Mesenchymal stem cell (in vitro differentiated cells and primary cell): ENCODE measurements around the gene B3GAT1.

ENCODE experiments used
- DNase-seq: peaks from one replicate; pipeline ENCODE4 v3.0.0-alpha.2; 2013
- H2AFZ ChIP-seq: one replicate; pipeline ENCODE4 v1.6.1; 2013; ENCODE audit warnings: low read depth, mild to moderate bottlenecking, control low read depth, inconsistent platforms, low read length, moderate library complexity
- H2AK5ac ChIP-seq: 2 replicates; pipeline ENCODE4 v1.6.1; 2013; ENCODE audit warnings: low read length, moderate library complexity, mild to moderate bottlenecking, inconsistent platforms; ENCODE audit not compliant: severe bottlenecking
- H2BK120ac ChIP-seq: one replicate; pipeline ENCODE4 v1.6.1; 2013; ENCODE audit warnings: low read depth, mild to moderate bottlenecking, inconsistent platforms, low read length, moderate library complexity
- H2BK12ac ChIP-seq, 2 experiments: one replicate each; pipeline ENCODE4 v1.6.1; 2013; ENCODE audit warnings: inconsistent platforms in 2 of 2, low read length in 2 of 2, mild to moderate bottlenecking in 2 of 2, moderate library complexity in 2 of 2, control low read depth in 1 of 2
- H2BK15ac ChIP-seq: one replicate; pipeline ENCODE4 v1.6.1; 2013; ENCODE audit warnings: mild to moderate bottlenecking, low read depth, inconsistent platforms; ENCODE audit not compliant: poor library complexity, severe bottlenecking
- H2BK5ac ChIP-seq: 2 replicates; pipeline ENCODE4 v1.6.1; 2013; ENCODE audit warnings: low read depth, mild to moderate bottlenecking, low read length, control low read depth, inconsistent platforms; ENCODE audit not compliant: poor library complexity, severe bottlenecking
- H3K14ac ChIP-seq, 2 experiments: one replicate each; pipeline ENCODE4 v1.6.1; 2013; ENCODE audit warnings: inconsistent platforms in 2 of 2, low read length in 2 of 2, control low read depth in 1 of 2, mild to moderate bottlenecking in 1 of 2, moderate library complexity in 1 of 2
- H3K18ac ChIP-seq, 2 experiments: one replicate each; pipeline ENCODE4 v1.6.1; 2013; ENCODE audit warnings: inconsistent platforms in 2 of 2, low read length in 2 of 2, control low read depth in 1 of 2, low read depth in 1 of 2, mild to moderate bottlenecking in 1 of 2
- H3K23ac ChIP-seq, 2 experiments: one replicate each; pipeline ENCODE4 v1.6.1; 2013; ENCODE audit warnings: inconsistent platforms in 2 of 2, low read length in 2 of 2, mild to moderate bottlenecking in 2 of 2, moderate library complexity in 2 of 2, control low read depth in 1 of 2
- H3K27ac ChIP-seq: 2 replicates; pipeline ENCODE4 v1.5.1; 2013; ENCODE audit warnings: mild to moderate bottlenecking, moderate library complexity, low read length, control low read depth, inconsistent platforms; ENCODE audit not compliant: poor library complexity, severe bottlenecking
- H3K27me3 ChIP-seq, 2 experiments: 2 replicates each; pipeline versions ENCODE4 v1.6.1 to v1.7.0; 2013; ENCODE audit warnings: low read length in 2 of 2, mild to moderate bottlenecking in 2 of 2, moderate library complexity in 2 of 2, control low read depth in 1 of 2, inconsistent platforms in 1 of 2; ENCODE audit not compliant: control insufficient read depth in 1 of 2, insufficient read depth in 1 of 2
- H3K36me3 ChIP-seq, 2 experiments: 2 replicates each; pipeline versions ENCODE4 v1.6.1 to v1.7.0; 2013; ENCODE audit warnings: low read length in 2 of 2, control low read depth in 1 of 2, inconsistent platforms in 1 of 2, low read depth in 1 of 2, mild to moderate bottlenecking in 1 of 2; ENCODE audit not compliant: insufficient read depth in 2 of 2, control insufficient read depth in 1 of 2
- H3K4ac ChIP-seq, 2 experiments: one replicate each; pipeline ENCODE4 v1.6.1; 2013; ENCODE audit warnings: inconsistent platforms in 2 of 2, low read length in 2 of 2, mild to moderate bottlenecking in 2 of 2, moderate library complexity in 2 of 2, control low read depth in 1 of 2, low read depth in 1 of 2
- H3K4me1 ChIP-seq: 2 replicates; pipeline ENCODE4 v1.6.1; 2013; ENCODE audit warnings: low read depth, low read length, control low read depth; ENCODE audit not compliant: control insufficient read depth, insufficient read depth
- H3K4me2 ChIP-seq: 2 replicates; pipeline ENCODE4 v1.6.1; 2013; ENCODE audit warnings: low read length, mild to moderate bottlenecking, inconsistent platforms; ENCODE audit not compliant: poor library complexity, severe bottlenecking
- H3K4me3 ChIP-seq, 2 experiments: 2 replicates each; pipeline versions ENCODE4 v1.5.1 to v1.7.0; 2013; ENCODE audit warnings: low read length in 2 of 2, mild to moderate bottlenecking in 2 of 2, control low read depth in 1 of 2, low read depth in 1 of 2; ENCODE audit not compliant: insufficient read depth in 1 of 2
- H3K79me1 ChIP-seq: replicated peaks from 2 replicates; pipeline ENCODE4 v1.6.1; 2013; ENCODE audit warnings: mild to moderate bottlenecking, control low read depth, low read length, inconsistent platforms; ENCODE audit not compliant: poor library complexity, severe bottlenecking
- H3K9ac ChIP-seq: 2 replicates; pipeline ENCODE4 v1.7.0; 2013; ENCODE audit warnings: mild to moderate bottlenecking, low read length, moderate library complexity
- H3K9me3 ChIP-seq: 2 replicates; pipeline ENCODE4 v1.7.0; 2013; ENCODE audit warnings: mild to moderate bottlenecking, low read length; ENCODE audit not compliant: control insufficient read depth
- H4K8ac ChIP-seq: one replicate; pipeline ENCODE4 v1.6.1; 2013; ENCODE audit warnings: inconsistent platforms, mild to moderate bottlenecking, low read length, moderate library complexity
- H4K91ac ChIP-seq: one replicate; pipeline ENCODE4 v1.6.1; 2013; ENCODE audit warnings: mild to moderate bottlenecking, low read length, inconsistent platforms
- WGBS: methylation state at CpG from one replicate; pipeline ENCODE4 v1.1.7; 2013; ENCODE audit warnings: mixed read lengths; 5-methylcytosine and 5-hydroxymethylcytosine counted together

The B3GAT1 gene

DNA sequence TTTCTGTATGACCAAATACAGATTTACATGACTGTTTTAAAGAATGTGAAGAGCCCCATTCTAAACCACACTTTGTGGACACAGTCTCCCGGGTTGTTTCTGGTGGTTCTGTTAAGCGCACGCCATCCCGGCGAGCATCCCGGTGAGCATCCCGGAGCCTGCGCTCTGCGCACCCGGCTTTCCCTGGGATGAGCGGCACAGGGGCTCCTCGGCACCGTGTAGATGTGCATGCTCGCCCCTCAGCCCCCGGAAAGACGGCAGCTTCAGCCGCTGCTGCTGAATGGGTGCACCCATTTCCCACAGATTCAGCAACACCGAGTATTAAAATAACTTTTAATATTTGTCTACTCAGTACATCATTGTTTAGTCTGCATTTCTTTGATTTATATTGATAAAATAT, 44.3 kb downstream of the B3GAT1 start:
- Histone ChIP-seq H3K27me3 (peaks cover 0 to 15% of the 10 kb centered on the region in 2 experiments), H3K4me2 (no peak overlapping the region), H2BK12ac (no peak overlapping the region), H3K9me3 (no peaks in the 10 kb centered on the region), H2BK5ac (no peak overlapping the region), H3K27ac (no peak overlapping the region), H3K79me1 (no peaks in the 10 kb centered on the region), H2AFZ (no peak overlapping the region), H4K91ac (no peak overlapping the region), H3K36me3 (peaks cover 0 to 3% of the 10 kb centered on the region in 2 experiments), H3K9ac (no peak overlapping the region), H2BK120ac (no peak overlapping the region), H3K4me1 (no peaks in the 10 kb centered on the region), H3K18ac (no peak overlapping the region), H3K14ac (no peak overlapping the region), H2AK5ac (no peak overlapping the region), H4K8ac (no peak overlapping the region), H3K4me3 (no peak overlapping the region), H2BK15ac (no peak overlapping the region), H3K23ac (no peak overlapping the region), H3K4ac (no peak overlapping the region)
- no peak for DNase-seq
- 86% methylated on average over 17 of the region's 18 CpGs for WGBS

DNA sequence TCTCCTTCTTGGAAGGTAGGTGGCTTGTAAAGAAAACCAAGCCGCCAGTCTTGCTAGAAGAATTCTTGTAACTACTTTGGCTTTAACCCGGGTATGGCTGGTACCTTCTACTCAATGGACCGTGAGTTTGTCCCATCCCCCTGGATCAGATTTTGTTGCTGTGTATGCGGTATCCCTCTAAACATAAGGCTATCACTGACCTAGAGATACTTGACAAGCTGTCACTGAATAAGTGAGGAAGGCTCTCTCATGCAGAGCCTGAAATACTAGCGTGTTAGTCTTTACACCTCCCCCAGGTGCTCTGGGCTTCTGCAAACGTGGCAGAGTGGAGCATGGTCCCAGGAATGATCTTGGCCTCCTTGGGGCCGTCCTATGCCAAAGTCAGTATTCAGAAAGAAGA, 45.8 kb downstream of the B3GAT1 start:
- Histone ChIP-seq H2BK120ac (no peak overlapping the region), H2BK15ac (no peak overlapping the region), H3K4me1 (no peaks in the 10 kb centered on the region), H4K91ac (no peak overlapping the region), H3K4me3 (no peak overlapping the region), H3K27ac (no peak overlapping the region), H2AK5ac (no peak overlapping the region), H3K14ac (no peak overlapping the region), H3K27me3 (peaks cover 0 to 22% of the 10 kb centered on the region in 2 experiments), H3K23ac (no peak overlapping the region), H2AFZ (no peak overlapping the region), H3K79me1 (no peaks in the 10 kb centered on the region), H3K4me2 (no peak overlapping the region), H2BK12ac (no peak overlapping the region), H3K9ac (no peak overlapping the region), H3K9me3 (no peaks in the 10 kb centered on the region), H3K4ac (no peak overlapping the region), H4K8ac (no peak overlapping the region), H2BK5ac (no peak overlapping the region), H3K18ac (no peak overlapping the region), H3K36me3 (peaks cover 0 to 3% of the 10 kb centered on the region in 2 experiments)
- WGBS = 70% methylated on average over 7 of the region's 7 CpGs
- DNase-seq = no peak

DNA sequence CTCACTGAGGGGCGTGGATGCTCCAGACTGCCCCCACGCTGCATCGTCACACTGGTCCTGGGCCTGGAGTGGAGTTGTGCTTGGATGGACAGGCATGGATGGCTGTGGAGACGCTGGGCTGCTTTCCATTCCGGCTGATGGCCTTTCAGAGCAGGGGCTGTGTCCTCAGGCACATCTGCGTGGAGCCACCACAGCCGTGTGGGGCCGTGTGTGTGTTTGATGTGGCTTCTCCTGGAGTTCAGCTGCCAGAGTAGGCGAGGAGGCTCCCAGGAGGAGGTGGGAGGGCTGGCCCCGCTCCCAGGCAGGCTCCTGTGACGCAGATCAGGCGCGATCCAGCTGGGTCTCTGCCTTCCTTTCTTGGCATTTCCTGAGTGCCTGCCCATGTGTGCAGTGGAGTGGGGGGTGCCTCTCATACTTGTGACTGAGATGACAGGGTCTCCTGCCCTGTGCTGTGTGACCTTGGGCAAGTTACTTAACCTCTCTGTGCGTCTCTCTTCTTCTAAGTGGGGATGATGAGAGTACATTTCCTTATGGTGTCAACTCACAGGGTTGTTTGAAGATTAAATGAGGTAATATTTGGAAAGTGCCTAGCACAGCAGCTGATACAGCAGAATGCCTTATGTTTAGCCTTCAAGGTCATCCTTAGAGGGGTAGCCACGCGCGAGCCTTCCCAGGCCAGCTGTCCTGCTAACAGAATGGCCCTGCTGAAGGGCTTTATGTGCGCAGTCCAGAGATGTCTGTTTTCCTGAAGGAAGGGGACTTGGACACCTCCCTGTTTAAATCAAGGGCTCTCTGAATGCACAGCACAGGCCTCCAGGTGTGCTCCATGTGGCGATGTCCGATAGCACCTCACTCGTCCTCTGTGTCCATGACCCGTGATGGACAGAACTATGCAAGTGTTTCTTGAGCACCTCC, 46.8 kb downstream of the B3GAT1 start:
- Histone ChIP-seq H2BK15ac (no peak overlapping the region), H3K18ac (no peak overlapping the region), H3K14ac (peak overlapping the region in 1 of 2 experiments; percentile 12), H3K36me3 (peaks cover 0 to 3% of the 10 kb centered on the region in 2 experiments), H4K8ac (no peak overlapping the region), H3K9me3 (no peaks in the 10 kb centered on the region), H2BK12ac (no peak overlapping the region), H2AK5ac (no peak overlapping the region), H3K4me2 (no peak overlapping the region), H3K27ac (no peak overlapping the region), H4K91ac (no peak overlapping the region), H3K4me1 (no peaks in the 10 kb centered on the region), H3K9ac (no peak overlapping the region), H2BK120ac (no peak overlapping the region), H3K4ac (no peak overlapping the region), H2BK5ac (no peak overlapping the region), H3K4me3 (no peak overlapping the region), H3K23ac (no peak overlapping the region), H2AFZ (no peak overlapping the region), H3K79me1 (no peaks in the 10 kb centered on the region), H3K27me3 (peaks cover 0 to 22% of the 10 kb centered on the region in 2 experiments)
- 81% methylated on average over 22 of the region's 22 CpGs for WGBS
- no peak for DNase-seq

DNA sequence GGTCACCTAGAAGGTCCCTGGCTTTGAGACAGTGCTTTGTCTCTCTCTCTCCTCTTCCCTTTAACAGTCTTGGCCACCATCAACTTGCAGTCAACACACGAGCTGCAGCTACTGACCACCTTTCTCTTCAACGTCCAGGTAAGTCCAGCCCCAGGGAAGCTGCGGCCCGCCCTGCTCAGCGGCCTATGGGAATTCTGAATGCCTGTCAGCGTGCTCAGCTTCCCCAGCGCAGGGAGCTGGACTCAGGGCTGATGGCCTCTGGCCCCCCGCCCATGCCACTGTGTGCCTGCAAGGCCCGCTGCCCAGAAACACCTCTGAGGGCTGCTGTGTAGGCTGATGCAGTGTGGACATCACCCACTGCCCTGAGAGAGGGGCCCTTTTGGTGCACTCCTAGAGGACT, 47.8 kb downstream of the B3GAT1 start:
- Histone ChIP-seq H3K79me1 (no peaks in the 10 kb centered on the region), H2BK15ac (no peak overlapping the region), H3K4ac (no peak overlapping the region), H2BK5ac (no peak overlapping the region), H3K4me1 (no peaks in the 10 kb centered on the region), H2AFZ (no peak overlapping the region), H2AK5ac (no peak overlapping the region), H4K91ac (no peak overlapping the region), H3K23ac (no peak overlapping the region), H4K8ac (no peak overlapping the region), H2BK12ac (no peak overlapping the region), H3K18ac (no peak overlapping the region), H3K36me3 (peaks cover 0 to under 1% of the 10 kb centered on the region in 2 experiments), H2BK120ac (no peak overlapping the region), H3K14ac (no peak overlapping the region), H3K27me3 (peaks cover 0 to 29% of the 10 kb centered on the region in 2 experiments), H3K4me2 (no peak overlapping the region), H3K27ac (no peak overlapping the region), H3K4me3 (no peak overlapping the region), H3K9ac (no peak overlapping the region), H3K9me3 (no peaks in the 10 kb centered on the region)
- WGBS = 76% methylated on average over 9 of the region's 9 CpGs
- no peak for DNase-seq
